ENCODE data around the gene ARL16.

- TF ChIP-seq, protein P1, sequence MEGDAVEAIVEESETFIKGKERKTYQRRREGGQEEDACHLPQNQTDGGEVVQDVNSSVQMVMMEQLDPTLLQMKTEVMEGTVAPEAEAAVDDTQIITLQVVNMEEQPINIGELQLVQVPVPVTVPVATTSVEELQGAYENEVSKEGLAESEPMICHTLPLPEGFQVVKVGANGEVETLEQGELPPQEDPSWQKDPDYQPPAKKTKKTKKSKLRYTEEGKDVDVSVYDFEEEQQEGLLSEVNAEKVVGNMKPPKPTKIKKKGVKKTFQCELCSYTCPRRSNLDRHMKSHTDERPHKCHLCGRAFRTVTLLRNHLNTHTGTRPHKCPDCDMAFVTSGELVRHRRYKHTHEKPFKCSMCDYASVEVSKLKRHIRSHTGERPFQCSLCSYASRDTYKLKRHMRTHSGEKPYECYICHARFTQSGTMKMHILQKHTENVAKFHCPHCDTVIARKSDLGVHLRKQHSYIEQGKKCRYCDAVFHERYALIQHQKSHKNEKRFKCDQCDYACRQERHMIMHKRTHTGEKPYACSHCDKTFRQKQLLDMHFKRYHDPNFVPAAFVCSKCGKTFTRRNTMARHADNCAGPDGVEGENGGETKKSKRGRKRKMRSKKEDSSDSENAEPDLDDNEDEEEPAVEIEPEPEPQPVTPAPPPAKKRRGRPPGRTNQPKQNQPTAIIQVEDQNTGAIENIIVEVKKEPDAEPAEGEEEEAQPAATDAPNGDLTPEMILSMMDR (IDR thresholded peaks at IDR 0.05) = no peak
- TF ChIP-seq POLR2A (IDR thresholded peaks at IDR 0.05) = no peak
These were observed 31.0 kb upstream of the ARL16 start for GRCh38 chr17:81714412-81715106.
